ENCODE measurements around the gene SOWAHA.

DNA sequence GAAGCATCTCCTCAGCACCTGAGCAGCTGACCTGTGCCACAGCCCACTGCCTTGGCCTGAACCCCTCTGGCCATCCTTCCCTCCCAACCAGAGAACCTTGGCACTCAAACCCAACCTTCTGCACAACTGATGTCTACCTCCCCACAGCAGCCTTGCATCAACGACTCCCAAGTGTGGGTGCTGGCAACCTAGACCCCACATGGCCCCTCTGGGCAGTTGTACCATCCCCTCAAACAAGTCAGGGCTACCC, 46.4 kb upstream of the SOWAHA start:
- TF ChIP-seq TAF1 (IDR thresholded peaks at IDR 0.05; ENCODE audit: borderline replicate concordance, insufficient read depth, low read length): no peak
- no peak for TF ChIP-seq POLR2AphosphoS5 (IDR thresholded peaks at IDR 0.05; ENCODE audit: low read depth, low read length)
- no peak for TF ChIP-seq SIN3A (IDR thresholded peaks at IDR 0.05; ENCODE audit: borderline replicate concordance, insufficient read depth, low read length)
